Measurements from ENCODE around the gene DSTYK.

Gene DSTYK

GRCh38 chr1:205211169-205211838 is at the start of gene DSTYK:
TSS of gene DSTYK (minus strand) at chr1:205211702. CDS start at chr1:205211535, 167 bp downstream.
- Histone ChIP-seq H3K36me3 (ENCODE audit: control insufficient read depth in 2 of 2, insufficient read depth in 1 of 2, low read length in 2 of 2) (no peaks in the 10 kb centered on the region), H3K9me3 (ENCODE audit: control insufficient read depth, insufficient read depth, low read depth, low read length) (no peaks in the 10 kb centered on the region), H3K4me1 (ENCODE audit: control insufficient read depth, insufficient read depth, low read length) (peaks cover 3% of the 10 kb centered on the region; the same call in 1 of the 2 replicates), H3K27ac (ENCODE audit: extremely low read depth, low read depth, low read length) (peak within 1 kb of the TSS; percentile 79), H3K4me3 (ENCODE audit: low read depth, low read length) (peak within 1 kb of the TSS; percentile 88)
- ChIA-PET POLR2A (interaction anchor here (0.6 to 1.9 kb wide), 3 partner anchors 18 to 90 kb away, joined by 4 to 9 read pairs (median 5); partner anchors contain the start of gene RBBP5), CTCF (interaction anchor here (0.9 kb wide), 1 partner anchor 48 kb away, joined by 3 read pairs; no protein-coding TSS in a partner anchor)
- TF ChIP-seq, protein P1, sequence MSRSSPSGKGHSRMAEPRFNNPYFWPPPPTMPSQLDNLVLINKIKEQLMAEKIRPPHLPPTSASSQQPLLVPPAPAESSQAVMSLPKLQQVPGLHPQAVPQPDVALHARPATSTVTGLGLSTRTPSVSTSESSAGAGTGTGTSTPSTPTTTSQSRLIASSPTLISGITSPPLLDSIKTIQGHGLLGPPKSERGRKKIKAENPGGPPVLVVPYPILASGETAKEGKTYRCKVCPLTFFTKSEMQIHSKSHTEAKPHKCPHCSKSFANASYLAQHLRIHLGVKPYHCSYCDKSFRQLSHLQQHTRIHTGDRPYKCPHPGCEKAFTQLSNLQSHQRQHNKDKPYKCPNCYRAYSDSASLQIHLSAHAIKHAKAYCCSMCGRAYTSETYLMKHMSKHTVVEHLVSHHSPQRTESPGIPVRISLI (tag by site-specific recombination; IDR thresholded peaks at IDR 0.05), result peak; percentile 55; the same call in 1 of the 2 replicates
- TF ChIP-seq ZNF660 (tag by site-specific recombination; IDR thresholded peaks at IDR 0.05) (peak; percentile 99), ZSCAN5A (tag by site-specific recombination; IDR thresholded peaks at IDR 0.05) (peak; percentile 95), ZSCAN16 (tag by site-specific recombination; IDR thresholded peaks at IDR 0.05) (peak; percentile 67; the same call in 1 of the 2 replicates), REPIN1 (tag by site-specific recombination; IDR thresholded peaks at IDR 0.05; ENCODE audit: low read depth) (peak; percentile 99), MZF1 (tag by site-specific recombination; IDR thresholded peaks at IDR 0.05; ENCODE audit: borderline replicate concordance) (peak; percentile 62; the same call in 1 of the 2 replicates), KLF9 (tag by site-specific recombination; IDR thresholded peaks at IDR 0.05; ENCODE audit: low read depth) (peak; percentile 85), ZBTB6 (tag by site-specific recombination; IDR thresholded peaks at IDR 0.05) (peak; percentile 84), ZNF670 (tag by site-specific recombination; IDR thresholded peaks at IDR 0.05; ENCODE audit: low read depth) (no peak), ZNF24 (tag by site-specific recombination; IDR thresholded peaks at IDR 0.05) (peak; percentile 96), ZBTB1 (tag by site-specific recombination; IDR thresholded peaks at IDR 0.05) (peak; percentile 80), ZFP69B (tag by site-specific recombination; IDR thresholded peaks at IDR 0.05) (peak; percentile 95), PATZ1 (tag by site-specific recombination; IDR thresholded peaks at IDR 0.05) (peak; percentile 98), SCRT1 (tag by site-specific recombination; IDR thresholded peaks at IDR 0.05; ENCODE audit: borderline replicate concordance) (no peak), ZNF585B (tag by site-specific recombination; IDR thresholded peaks at IDR 0.05) (no peak), ZNF175 (tag by site-specific recombination; IDR thresholded peaks at IDR 0.05) (no peak), SP2 (tag by site-specific recombination; IDR thresholded peaks at IDR 0.05) (peak; percentile 85)
- TF ChIP-seq, protein P2, sequence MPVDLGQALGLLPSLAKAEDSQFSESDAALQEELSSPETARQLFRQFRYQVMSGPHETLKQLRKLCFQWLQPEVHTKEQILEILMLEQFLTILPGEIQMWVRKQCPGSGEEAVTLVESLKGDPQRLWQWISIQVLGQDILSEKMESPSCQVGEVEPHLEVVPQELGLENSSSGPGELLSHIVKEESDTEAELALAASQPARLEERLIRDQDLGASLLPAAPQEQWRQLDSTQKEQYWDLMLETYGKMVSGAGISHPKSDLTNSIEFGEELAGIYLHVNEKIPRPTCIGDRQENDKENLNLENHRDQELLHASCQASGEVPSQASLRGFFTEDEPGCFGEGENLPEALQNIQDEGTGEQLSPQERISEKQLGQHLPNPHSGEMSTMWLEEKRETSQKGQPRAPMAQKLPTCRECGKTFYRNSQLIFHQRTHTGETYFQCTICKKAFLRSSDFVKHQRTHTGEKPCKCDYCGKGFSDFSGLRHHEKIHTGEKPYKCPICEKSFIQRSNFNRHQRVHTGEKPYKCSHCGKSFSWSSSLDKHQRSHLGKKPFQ (tag by site-specific recombination; IDR thresholded peaks at IDR 0.05), result peak; percentile 82
- TF ChIP-seq, protein P3, sequence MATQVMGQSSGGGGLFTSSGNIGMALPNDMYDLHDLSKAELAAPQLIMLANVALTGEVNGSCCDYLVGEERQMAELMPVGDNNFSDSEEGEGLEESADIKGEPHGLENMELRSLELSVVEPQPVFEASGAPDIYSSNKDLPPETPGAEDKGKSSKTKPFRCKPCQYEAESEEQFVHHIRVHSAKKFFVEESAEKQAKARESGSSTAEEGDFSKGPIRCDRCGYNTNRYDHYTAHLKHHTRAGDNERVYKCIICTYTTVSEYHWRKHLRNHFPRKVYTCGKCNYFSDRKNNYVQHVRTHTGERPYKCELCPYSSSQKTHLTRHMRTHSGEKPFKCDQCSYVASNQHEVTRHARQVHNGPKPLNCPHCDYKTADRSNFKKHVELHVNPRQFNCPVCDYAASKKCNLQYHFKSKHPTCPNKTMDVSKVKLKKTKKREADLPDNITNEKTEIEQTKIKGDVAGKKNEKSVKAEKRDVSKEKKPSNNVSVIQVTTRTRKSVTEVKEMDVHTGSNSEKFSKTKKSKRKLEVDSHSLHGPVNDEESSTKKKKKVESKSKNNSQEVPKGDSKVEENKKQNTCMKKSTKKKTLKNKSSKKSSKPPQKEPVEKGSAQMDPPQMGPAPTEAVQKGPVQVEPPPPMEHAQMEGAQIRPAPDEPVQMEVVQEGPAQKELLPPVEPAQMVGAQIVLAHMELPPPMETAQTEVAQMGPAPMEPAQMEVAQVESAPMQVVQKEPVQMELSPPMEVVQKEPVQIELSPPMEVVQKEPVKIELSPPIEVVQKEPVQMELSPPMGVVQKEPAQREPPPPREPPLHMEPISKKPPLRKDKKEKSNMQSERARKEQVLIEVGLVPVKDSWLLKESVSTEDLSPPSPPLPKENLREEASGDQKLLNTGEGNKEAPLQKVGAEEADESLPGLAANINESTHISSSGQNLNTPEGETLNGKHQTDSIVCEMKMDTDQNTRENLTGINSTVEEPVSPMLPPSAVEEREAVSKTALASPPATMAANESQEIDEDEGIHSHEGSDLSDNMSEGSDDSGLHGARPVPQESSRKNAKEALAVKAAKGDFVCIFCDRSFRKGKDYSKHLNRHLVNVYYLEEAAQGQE (tag by site-specific recombination; IDR thresholded peaks at IDR 0.05), result peak; percentile 77
- TF ChIP-seq, protein P4, sequence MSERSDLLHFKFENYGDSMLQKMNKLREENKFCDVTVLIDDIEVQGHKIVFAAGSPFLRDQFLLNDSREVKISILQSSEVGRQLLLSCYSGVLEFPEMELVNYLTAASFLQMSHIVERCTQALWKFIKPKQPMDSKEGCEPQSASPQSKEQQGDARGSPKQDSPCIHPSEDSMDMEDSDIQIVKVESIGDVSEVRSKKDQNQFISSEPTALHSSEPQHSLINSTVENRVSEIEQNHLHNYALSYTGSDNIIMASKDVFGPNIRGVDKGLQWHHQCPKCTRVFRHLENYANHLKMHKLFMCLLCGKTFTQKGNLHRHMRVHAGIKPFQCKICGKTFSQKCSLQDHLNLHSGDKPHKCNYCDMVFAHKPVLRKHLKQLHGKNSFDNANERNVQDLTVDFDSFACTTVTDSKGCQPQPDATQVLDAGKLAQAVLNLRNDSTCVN (tag by site-specific recombination; optimal IDR thresholded peaks at IDR 0.05), result peak; percentile 92
- TF ChIP-seq, protein P5, sequence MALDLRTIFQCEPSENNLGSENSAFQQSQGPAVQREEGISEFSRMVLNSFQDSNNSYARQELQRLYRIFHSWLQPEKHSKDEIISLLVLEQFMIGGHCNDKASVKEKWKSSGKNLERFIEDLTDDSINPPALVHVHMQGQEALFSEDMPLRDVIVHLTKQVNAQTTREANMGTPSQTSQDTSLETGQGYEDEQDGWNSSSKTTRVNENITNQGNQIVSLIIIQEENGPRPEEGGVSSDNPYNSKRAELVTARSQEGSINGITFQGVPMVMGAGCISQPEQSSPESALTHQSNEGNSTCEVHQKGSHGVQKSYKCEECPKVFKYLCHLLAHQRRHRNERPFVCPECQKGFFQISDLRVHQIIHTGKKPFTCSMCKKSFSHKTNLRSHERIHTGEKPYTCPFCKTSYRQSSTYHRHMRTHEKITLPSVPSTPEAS (tag by site-specific recombination; IDR thresholded peaks at IDR 0.05), result peak; percentile 73
- TF ChIP-seq, protein P6, sequence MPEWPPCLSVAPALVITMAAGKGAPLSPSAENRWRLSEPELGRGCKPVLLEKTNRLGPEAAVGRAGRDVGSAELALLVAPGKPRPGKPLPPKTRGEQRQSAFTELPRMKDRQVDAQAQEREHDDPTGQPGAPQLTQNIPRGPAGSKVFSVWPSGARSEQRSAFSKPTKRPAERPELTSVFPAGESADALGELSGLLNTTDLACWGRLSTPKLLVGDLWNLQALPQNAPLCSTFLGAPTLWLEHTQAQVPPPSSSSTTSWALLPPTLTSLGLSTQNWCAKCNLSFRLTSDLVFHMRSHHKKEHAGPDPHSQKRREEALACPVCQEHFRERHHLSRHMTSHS (tag by site-specific recombination; IDR thresholded peaks at IDR 0.05), result 0 out of 2 replicates have a peak, but pooled peaks have one; percentile 22

Data from HEK293 (cell line).